Body of pancreas (tissue), 4 donors: ENCODE measurements around the gene CAMTA1. TPM values are rescaled to one million over a fixed set of nuclear protein-coding genes. Genes with fewer than 3 reads are reported as not detected.

Source experiments
- ATAC-seq: fragments of 150-250 bp; one replicate; pipeline ENCODE4 v1.9.1; 2016
- DNase-seq, 4 donors: peaks; one replicate each; pipeline ENCODE4 v3.0.0-alpha.2; 2019
- H3K27ac ChIP-seq, 4 donors: fragments of 200-600 bp; sonication (generic); 1 replicate in 3 of 4; 2 replicates in 1 of 4; pipeline versions ENCODE4 v1.5.1 to v1.6.1; 2016 to 2019; ENCODE audit warnings: mild to moderate bottlenecking in 1 of 4, mixed read lengths in 1 of 4, moderate library complexity in 1 of 4
- H3K27me3 ChIP-seq, 2 donors: fragments of 200-600 bp; sonication (generic); one replicate each; pipeline ENCODE4 v1.6.0; 2016; ENCODE audit warnings: mild to moderate bottlenecking in 1 of 2
- H3K36me3 ChIP-seq, 2 donors: fragments of 200-600 bp; sonication (generic); replicated peaks in 1 of 2; 2 replicates each; pipeline ENCODE4 v1.5.1; 2016; ENCODE audit warnings: low read depth in 2 of 2; ENCODE audit not compliant: insufficient read depth in 1 of 2
- H3K4me1 ChIP-seq: fragments of 200-600 bp; sonication (generic); one replicate; pipeline ENCODE4 v1.6.0; 2016
- H3K4me3 ChIP-seq, 2 donors: fragments of 200-600 bp; sonication (generic); 1 replicate in 1 of 2; 2 replicates in 1 of 2; pipeline ENCODE4 v1.5.1; 2016 to 2019
- H3K9me3 ChIP-seq, 3 donors: fragments of 200-600 bp; sonication (generic); 1 replicate in 2 of 3; 2 replicates in 1 of 3; pipeline ENCODE4 v1.5.1; 2016
- POLR2A ChIP-seq, 3 donors: fragments of 450-650 bp; IDR thresholded peaks; one replicate each; pipeline ENCODE4 v1.6.1; 2016; ENCODE audit warnings: antibody characterized with exemption in 3 of 3, mild to moderate bottlenecking in 2 of 3
- whole genome bisulfite sequencing, 2 donors: methylation state at CpG; one replicate each; pipeline ENCODE4 v1.1.5; 2017; 5-methylcytosine and 5-hydroxymethylcytosine counted together
- intact Hi-C: fragments of 100-400 bp; cut with DNase I; formaldehyde crosslinking; loops from one replicate; pipeline ENCODE4 v1.15.1; 2023
- total RNA-seq, 2 donors: library from RNA; depleted of rRNA; stranded (reverse); fragments of >200 nt; gene quantifications; one replicate each; pipeline ENCODE4 v1.1.0, GENCODE V29; 2016
- TF ChIP-seq, protein P1 (sequence below), 7 experiments: fragments of 450-650 bp in 4 of 7; fragments of 200-600 bp in 3 of 7; sonication (generic) in 3 of 7; IDR thresholded peaks; one replicate each; pipeline ENCODE4 v1.5.1; 2016 to 2019; ENCODE audit warnings: antibody characterized with exemption in 7 of 7

The CAMTA1 gene
- total RNA-seq, 2 donors from 2014 or later = 36.3 to 59.7 TPM

DNA sequence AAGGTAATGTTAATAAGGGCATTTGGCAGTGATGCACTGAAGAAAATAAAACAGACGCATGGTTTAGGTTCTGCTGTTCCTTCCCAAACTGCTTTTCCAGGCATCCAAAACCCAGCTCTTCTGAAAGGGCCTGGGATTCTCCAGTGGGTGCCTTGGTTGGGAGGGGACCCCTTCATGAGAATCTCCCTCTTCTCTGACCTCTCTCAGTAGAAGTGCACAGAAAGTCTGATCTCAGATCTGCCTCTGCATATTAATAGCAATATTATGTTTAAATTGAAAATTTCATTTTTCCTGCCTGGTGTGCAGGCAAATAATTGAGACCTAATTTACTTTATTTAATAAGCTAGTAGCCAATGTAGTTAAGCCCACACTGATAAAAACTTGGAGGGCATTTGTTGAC, 260.6 kb downstream of the CAMTA1 start:
- Histone ChIP-seq H3K27me3 (no peaks in the 10 kb centered on the region), H3K36me3 (no peaks in the 10 kb centered on the region), H3K4me3 (no peak overlapping the region), H3K27ac (no peak overlapping the region), H3K4me1 (no peaks in the 10 kb centered on the region), H3K9me3 (no peaks in the 10 kb centered on the region)
- 79 to 91% methylated on average over 1 of the region's 1 CpG for WGBS, 2 donors
- TF ChIP-seq, protein P1, sequence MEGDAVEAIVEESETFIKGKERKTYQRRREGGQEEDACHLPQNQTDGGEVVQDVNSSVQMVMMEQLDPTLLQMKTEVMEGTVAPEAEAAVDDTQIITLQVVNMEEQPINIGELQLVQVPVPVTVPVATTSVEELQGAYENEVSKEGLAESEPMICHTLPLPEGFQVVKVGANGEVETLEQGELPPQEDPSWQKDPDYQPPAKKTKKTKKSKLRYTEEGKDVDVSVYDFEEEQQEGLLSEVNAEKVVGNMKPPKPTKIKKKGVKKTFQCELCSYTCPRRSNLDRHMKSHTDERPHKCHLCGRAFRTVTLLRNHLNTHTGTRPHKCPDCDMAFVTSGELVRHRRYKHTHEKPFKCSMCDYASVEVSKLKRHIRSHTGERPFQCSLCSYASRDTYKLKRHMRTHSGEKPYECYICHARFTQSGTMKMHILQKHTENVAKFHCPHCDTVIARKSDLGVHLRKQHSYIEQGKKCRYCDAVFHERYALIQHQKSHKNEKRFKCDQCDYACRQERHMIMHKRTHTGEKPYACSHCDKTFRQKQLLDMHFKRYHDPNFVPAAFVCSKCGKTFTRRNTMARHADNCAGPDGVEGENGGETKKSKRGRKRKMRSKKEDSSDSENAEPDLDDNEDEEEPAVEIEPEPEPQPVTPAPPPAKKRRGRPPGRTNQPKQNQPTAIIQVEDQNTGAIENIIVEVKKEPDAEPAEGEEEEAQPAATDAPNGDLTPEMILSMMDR (IDR thresholded peaks at IDR 0.05) = no peak
- no peak for TF ChIP-seq POLR2A (IDR thresholded peaks at IDR 0.05)
- DNase-seq (no peak), ATAC-seq (no peak)
- intact Hi-C loops = loop anchor here (10.0 kb wide), 1 partner anchor 179 kb away; no protein-coding TSS in a partner anchor

DNA sequence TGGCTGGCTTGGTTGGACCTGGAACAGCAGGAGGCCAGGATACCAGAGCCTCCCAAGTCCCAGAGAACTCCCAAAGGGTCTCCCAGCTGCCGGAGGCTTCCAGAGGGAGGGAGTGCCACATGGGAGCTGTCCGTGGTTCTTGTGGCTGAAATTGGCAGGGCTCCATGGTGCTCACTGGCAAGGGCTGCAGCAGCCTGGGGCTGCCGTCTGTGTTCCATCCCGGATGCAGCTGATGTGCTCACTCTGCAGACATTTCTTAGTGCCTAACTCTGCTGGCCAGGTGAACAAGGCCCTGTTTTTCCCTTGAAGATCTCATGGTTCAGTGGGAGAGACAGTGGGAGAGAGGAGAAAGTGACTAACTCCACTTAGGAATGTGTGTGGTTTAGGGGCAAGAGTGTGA, 261.1 kb downstream of the CAMTA1 start:
- peak; percentile 24 to 41 (median 27) for DNase-seq

DNA sequence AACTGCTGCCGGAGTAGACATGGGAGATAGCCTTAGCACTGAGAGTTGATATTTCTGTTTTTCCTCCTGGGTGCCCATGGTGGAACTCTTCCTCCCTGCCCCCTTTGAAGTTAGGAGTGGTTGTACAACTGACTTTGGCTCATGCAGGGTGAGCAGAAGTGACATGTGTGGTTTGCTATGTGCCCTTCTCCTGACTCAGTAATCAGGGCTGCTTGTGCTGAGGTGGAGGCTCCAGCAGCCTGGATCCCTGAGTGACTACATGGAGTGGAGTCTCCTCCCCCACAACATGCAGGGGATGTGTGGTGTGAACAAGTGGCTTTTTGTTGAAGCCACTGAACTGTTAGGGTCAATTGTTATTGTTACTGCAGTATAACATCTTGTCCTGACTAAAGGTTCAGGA, 261.6 kb downstream of the CAMTA1 start:
- H3K36me3 ChIP-seq = no peaks in the 10 kb centered on the region
- ATAC-seq (no peak), DNase-seq (no peak)
- WGBS, 2 donors = 89 to 100% methylated on average over 1 of the region's 1 CpG
- no peak overlapping the region for H3K27ac ChIP-seq
- no peaks in the 10 kb centered on the region for H3K9me3 ChIP-seq
- intact Hi-C loops = loop anchor here (10.0 kb wide), 1 partner anchor 178 kb away; no protein-coding TSS in a partner anchor
- no peaks in the 10 kb centered on the region for H3K4me1 ChIP-seq
- H3K4me3 ChIP-seq = no peak overlapping the region
- TF ChIP-seq, protein P1 (IDR thresholded peaks at IDR 0.05) = no peak
- TF ChIP-seq POLR2A (IDR thresholded peaks at IDR 0.05) = no peak
- H3K27me3 ChIP-seq = no peaks in the 10 kb centered on the region

More for the DNA sequence above, 261.1 kb downstream of the CAMTA1 start:
- WGBS, 2 donors = 7 to 8% methylated on average over 3 to 4 of the region's 4 CpGs
- no peak for ATAC-seq
- Histone ChIP-seq H3K27me3 (no peaks in the 10 kb centered on the region), H3K4me1 (no peaks in the 10 kb centered on the region), H3K36me3 (no peaks in the 10 kb centered on the region), H3K9me3 (no peaks in the 10 kb centered on the region), H3K27ac (no peak overlapping the region), H3K4me3 (no peak overlapping the region)
- TF ChIP-seq POLR2A (IDR thresholded peaks at IDR 0.05) = no peak
- intact Hi-C loops = loop anchor here (10.0 kb wide), 1 partner anchor 178 kb away; no protein-coding TSS in a partner anchor

DNA sequence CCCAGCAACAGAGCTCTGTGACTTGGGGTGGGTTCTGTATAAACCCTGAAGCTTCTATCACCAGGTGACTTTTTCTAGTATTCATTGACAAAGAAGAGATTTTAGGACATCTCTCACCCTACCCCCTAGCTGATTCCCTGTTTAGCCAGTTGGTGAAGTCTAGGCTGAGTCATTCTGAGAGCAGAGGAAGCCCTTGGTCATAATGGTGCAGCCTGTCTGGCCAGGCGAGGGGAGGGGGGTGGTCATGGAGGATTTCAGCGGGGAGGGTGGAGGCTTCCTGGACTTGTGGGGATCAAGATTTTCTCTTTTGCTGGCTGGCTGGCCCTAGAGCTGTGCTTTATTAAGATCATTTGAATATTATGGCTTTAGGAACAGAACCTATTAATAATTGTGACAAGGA, 262.6 kb downstream of the CAMTA1 start:
- Histone ChIP-seq H3K4me1 (no peaks in the 10 kb centered on the region), H3K27me3 (no peaks in the 10 kb centered on the region), H3K27ac (no peak overlapping the region), H3K9me3 (no peaks in the 10 kb centered on the region), H3K36me3 (no peaks in the 10 kb centered on the region), H3K4me3 (no peak overlapping the region)
- ATAC-seq (no peak), DNase-seq (no peak)
- TF ChIP-seq, protein P1 (IDR thresholded peaks at IDR 0.05) = no peak
- no peak for TF ChIP-seq POLR2A (IDR thresholded peaks at IDR 0.05)
- WGBS, 2 donors = 70 to 88% methylated on average over 2 of the region's 2 CpGs
- intact Hi-C loops = loop anchor here (10.0 kb wide), 1 partner anchor 177 kb away; no protein-coding TSS in a partner anchor

DNA sequence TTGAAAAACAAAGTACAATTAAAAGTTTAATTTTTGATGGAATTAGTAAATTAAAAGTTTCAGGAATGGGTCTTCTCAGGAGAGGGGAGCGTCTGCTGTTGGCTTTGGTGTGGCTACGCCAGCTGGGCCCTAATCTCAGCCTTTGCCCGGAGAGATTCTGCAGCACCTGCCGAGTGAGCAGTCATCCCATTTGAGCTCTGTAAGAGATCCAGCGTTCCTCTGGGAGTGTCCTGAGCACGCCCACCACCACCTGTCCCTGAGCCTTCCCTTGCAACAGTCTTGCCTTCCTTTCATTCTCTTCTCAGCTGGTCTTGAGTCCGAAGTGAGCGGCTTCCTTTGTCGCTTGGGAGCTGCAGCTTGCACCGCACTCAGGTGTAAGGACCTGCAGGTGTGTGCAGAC, 263.1 kb downstream of the CAMTA1 start:
- Histone ChIP-seq H3K4me1 (no peaks in the 10 kb centered on the region), H3K36me3 (no peaks in the 10 kb centered on the region), H3K4me3 (no peak overlapping the region), H3K27ac (no peak overlapping the region), H3K27me3 (no peaks in the 10 kb centered on the region), H3K9me3 (no peaks in the 10 kb centered on the region)
- no peak for DNase-seq
- 67 to 73% methylated on average over 9 to 10 of the region's 10 CpGs for WGBS, 2 donors
- no peak for ATAC-seq
- TF ChIP-seq, protein P1 (IDR thresholded peaks at IDR 0.05) = no peak
- TF ChIP-seq POLR2A (IDR thresholded peaks at IDR 0.05) = no peak
- intact Hi-C loops = loop anchor here (10.0 kb wide), 1 partner anchor 176 kb away; no protein-coding TSS in a partner anchor
